ENCODE data around the gene CYP2C9. TPM values are rescaled to one million over a fixed set of nuclear protein-coding genes. Genes with fewer than 3 reads are reported as not detected.
"Not testable (repeated sequence)": the region's sequence is repeated elsewhere in the genome, so short reads cannot be mapped to it uniquely, and the experiment has no call there.

The CYP2C9 gene
- polyA plus RNA-seq, 1 donor (not counting 4 experiments of a cell fraction or from before 2014, with no cell fraction given), result not detected

- H3K4me3 ChIP-seq (ENCODE audit: control insufficient read depth in 2 of 3, extremely low read depth in 1 of 3, insufficient read depth in 2 of 3, low read depth in 1 of 3, low read length in 3 of 3), result no peak overlapping the region
- H3K9ac ChIP-seq (ENCODE audit: control insufficient read depth, extremely low read depth, insufficient read depth, low read length), result no peak overlapping the region
- no peak for TF ChIP-seq EZH2 (IDR thresholded peaks at IDR 0.05; ENCODE audit: low read length)
- TF ChIP-seq, protein P1, sequence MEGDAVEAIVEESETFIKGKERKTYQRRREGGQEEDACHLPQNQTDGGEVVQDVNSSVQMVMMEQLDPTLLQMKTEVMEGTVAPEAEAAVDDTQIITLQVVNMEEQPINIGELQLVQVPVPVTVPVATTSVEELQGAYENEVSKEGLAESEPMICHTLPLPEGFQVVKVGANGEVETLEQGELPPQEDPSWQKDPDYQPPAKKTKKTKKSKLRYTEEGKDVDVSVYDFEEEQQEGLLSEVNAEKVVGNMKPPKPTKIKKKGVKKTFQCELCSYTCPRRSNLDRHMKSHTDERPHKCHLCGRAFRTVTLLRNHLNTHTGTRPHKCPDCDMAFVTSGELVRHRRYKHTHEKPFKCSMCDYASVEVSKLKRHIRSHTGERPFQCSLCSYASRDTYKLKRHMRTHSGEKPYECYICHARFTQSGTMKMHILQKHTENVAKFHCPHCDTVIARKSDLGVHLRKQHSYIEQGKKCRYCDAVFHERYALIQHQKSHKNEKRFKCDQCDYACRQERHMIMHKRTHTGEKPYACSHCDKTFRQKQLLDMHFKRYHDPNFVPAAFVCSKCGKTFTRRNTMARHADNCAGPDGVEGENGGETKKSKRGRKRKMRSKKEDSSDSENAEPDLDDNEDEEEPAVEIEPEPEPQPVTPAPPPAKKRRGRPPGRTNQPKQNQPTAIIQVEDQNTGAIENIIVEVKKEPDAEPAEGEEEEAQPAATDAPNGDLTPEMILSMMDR (optimal IDR thresholded peaks at IDR 0.05 in 1 of 3, IDR thresholded peaks at IDR 0.05 in 1 of 3, conservative IDR thresholded peaks at IDR 0.05 in 1 of 3; ENCODE audit: extremely low read depth in 1 of 3, insufficient read depth in 2 of 3, low read length in 3 of 3), result no peak
- no peaks in the 10 kb centered on the region for H3K4me1 ChIP-seq (ENCODE audit: control insufficient read depth, extremely low read depth, insufficient read depth, low read length)
- FAIRE-seq, result no peak
- H3K36me3 ChIP-seq (ENCODE audit: control insufficient read depth in 2 of 2, extremely low read depth in 1 of 2, insufficient read depth in 2 of 2, low read length in 2 of 2), result no peaks in the 10 kb centered on the region
- no peaks in the 10 kb centered on the region for H4K20me1 ChIP-seq (ENCODE audit: control insufficient read depth, extremely low read depth, insufficient read depth, low read length)
- DNase-seq (ENCODE audit: low read depth, low spot score), result no peak
- no peaks in the 10 kb centered on the region for H3K79me2 ChIP-seq (ENCODE audit: control insufficient read depth, insufficient read depth, low read length)
- H3K4me2 ChIP-seq (ENCODE audit: control insufficient read depth, extremely low read depth, insufficient read depth, low read depth, low read length), result no peak overlapping the region
- no peaks in the 10 kb centered on the region for H3K27me3 ChIP-seq (ENCODE audit: control insufficient read depth, extremely low read depth, insufficient read depth, low read length)
- H2AFZ ChIP-seq (ENCODE audit: control insufficient read depth, low read length), result no peak overlapping the region
- H3K27ac ChIP-seq (ENCODE audit: control insufficient read depth, insufficient read depth, low read length), result no peak overlapping the region
- H3K9me1 ChIP-seq (ENCODE audit: control insufficient read depth, extremely low read depth, insufficient read depth, low read length), result no peaks in the 10 kb centered on the region
- H3K9me3 ChIP-seq (ENCODE audit: control insufficient read depth, low read depth, low read length), result no peaks in the 10 kb centered on the region
- dilution Hi-C loops (cut with MboI; ENCODE audit: extremely low pct_ligation_motif_present, low sequenced_read_pairs), result no loop called here
Measured at GRCh38 chr10:94902570-94902969, 35.9 kb upstream of the CYP2C9 start.

GRCh38 chr10:94904506-94905148 is 33.8 kb upstream of the CYP2C9 start:
- H3K9me1 ChIP-seq (ENCODE audit: control insufficient read depth, extremely low read depth, insufficient read depth, low read length); H3K9ac ChIP-seq (ENCODE audit: control insufficient read depth, extremely low read depth, insufficient read depth, low read length); FAIRE-seq; H2AFZ ChIP-seq (ENCODE audit: control insufficient read depth, low read length); DNase-seq (ENCODE audit: low read depth, low spot score); H3K27me3 ChIP-seq (ENCODE audit: control insufficient read depth, extremely low read depth, insufficient read depth, low read length); H3K27ac ChIP-seq (ENCODE audit: control insufficient read depth, insufficient read depth, low read length); dilution Hi-C loops (cut with MboI; ENCODE audit: extremely low pct_ligation_motif_present, low sequenced_read_pairs); H3K36me3 ChIP-seq (ENCODE audit: control insufficient read depth in 2 of 2, extremely low read depth in 1 of 2, insufficient read depth in 2 of 2, low read length in 2 of 2); H3K9me3 ChIP-seq (ENCODE audit: control insufficient read depth, low read depth, low read length); H3K4me2 ChIP-seq (ENCODE audit: control insufficient read depth, extremely low read depth, insufficient read depth, low read depth, low read length); H3K4me1 ChIP-seq (ENCODE audit: control insufficient read depth, extremely low read depth, insufficient read depth, low read length); H3K4me3 ChIP-seq (ENCODE audit: control insufficient read depth in 2 of 3, extremely low read depth in 1 of 3, insufficient read depth in 2 of 3, low read depth in 1 of 3, low read length in 3 of 3); H3K79me2 ChIP-seq (ENCODE audit: control insufficient read depth, insufficient read depth, low read length); H4K20me1 ChIP-seq (ENCODE audit: control insufficient read depth, extremely low read depth, insufficient read depth, low read length): not testable (repeated sequence)

- Histone ChIP-seq H3K9me3 (ENCODE audit: control insufficient read depth, low read depth, low read length) (no peaks in the 10 kb centered on the region), H3K27ac (ENCODE audit: control insufficient read depth, insufficient read depth, low read length) (no peak overlapping the region), H3K27me3 (ENCODE audit: control insufficient read depth, extremely low read depth, insufficient read depth, low read length) (no peaks in the 10 kb centered on the region), H3K4me1 (ENCODE audit: control insufficient read depth, extremely low read depth, insufficient read depth, low read length) (no peaks in the 10 kb centered on the region), H2AFZ (ENCODE audit: control insufficient read depth, low read length) (no peak overlapping the region), H3K9ac (ENCODE audit: control insufficient read depth, extremely low read depth, insufficient read depth, low read length) (no peak overlapping the region), H3K4me3 (ENCODE audit: control insufficient read depth in 2 of 3, extremely low read depth in 1 of 3, insufficient read depth in 2 of 3, low read depth in 1 of 3, low read length in 3 of 3) (no peak overlapping the region), H3K36me3 (ENCODE audit: control insufficient read depth in 2 of 2, extremely low read depth in 1 of 2, insufficient read depth in 2 of 2, low read length in 2 of 2) (no peaks in the 10 kb centered on the region), H3K4me2 (ENCODE audit: control insufficient read depth, extremely low read depth, insufficient read depth, low read depth, low read length) (no peak overlapping the region), H4K20me1 (ENCODE audit: control insufficient read depth, extremely low read depth, insufficient read depth, low read length) (no peaks in the 10 kb centered on the region), H3K79me2 (ENCODE audit: control insufficient read depth, insufficient read depth, low read length) (no peaks in the 10 kb centered on the region), H3K9me1 (ENCODE audit: control insufficient read depth, extremely low read depth, insufficient read depth, low read length) (no peaks in the 10 kb centered on the region)
- FAIRE-seq, result no peak
- DNase-seq (ENCODE audit: low read depth, low spot score), result no peak
- dilution Hi-C loops (cut with MboI; ENCODE audit: extremely low pct_ligation_motif_present, low sequenced_read_pairs), result no loop called here
- TF ChIP-seq, protein P1 (optimal IDR thresholded peaks at IDR 0.05 in 1 of 3, IDR thresholded peaks at IDR 0.05 in 1 of 3, conservative IDR thresholded peaks at IDR 0.05 in 1 of 3; ENCODE audit: extremely low read depth in 1 of 3, insufficient read depth in 2 of 3, low read length in 3 of 3), result no peak
- no peak for TF ChIP-seq EZH2 (IDR thresholded peaks at IDR 0.05; ENCODE audit: low read length)
Measured at GRCh38 chr10:94916423-94916822, 22.0 kb upstream of the CYP2C9 start.

All from keratinocyte (primary cell).